H9 (cell line): Measurements from ENCODE around the gene ZFYVE19. TPM values are rescaled to one million over a fixed set of nuclear protein-coding genes. Genes with fewer than 3 reads are reported as not detected.

ENCODE experiments used
- DNase-seq: peaks from one replicate; pipeline ENCODE4 v3.0.0-alpha.2; 2017
- H2AFZ ChIP-seq: one replicate; pipeline ENCODE4 v1.6.1; 2013; ENCODE audit warnings: mild to moderate bottlenecking, low read length, control low read depth, moderate library complexity
- H2AK5ac ChIP-seq: 2 replicates; pipeline ENCODE4 v1.6.1; 2013; ENCODE audit warnings: low read length, control low read depth, mixed read lengths; ENCODE audit not compliant: insufficient read length
- H2BK120ac ChIP-seq: one replicate; pipeline ENCODE4 v1.6.1; 2013; ENCODE audit warnings: low read depth, mild to moderate bottlenecking, low read length, control low read depth, inconsistent platforms; ENCODE audit not compliant: poor library complexity, severe bottlenecking
- H2BK12ac ChIP-seq: 2 replicates; pipeline ENCODE4 v1.6.1; 2013; ENCODE audit warnings: low read length, control low read depth, mixed read lengths, low read depth; ENCODE audit not compliant: insufficient read length
- H2BK15ac ChIP-seq: 2 replicates; pipeline ENCODE4 v1.6.1; 2013; ENCODE audit warnings: low read depth, low read length, control low read depth
- H2BK20ac ChIP-seq: one replicate; pipeline ENCODE4 v1.6.1; 2013; ENCODE audit warnings: low read depth, mild to moderate bottlenecking, low read length, control low read depth, inconsistent platforms; ENCODE audit not compliant: poor library complexity, severe bottlenecking
- H2BK5ac ChIP-seq: 2 replicates; pipeline ENCODE4 v1.6.1; 2013; ENCODE audit warnings: low read length, control low read depth, mixed read lengths; ENCODE audit not compliant: insufficient read length
- H3K14ac ChIP-seq: 2 replicates; pipeline ENCODE4 v1.6.1; 2013; ENCODE audit warnings: low read length, control low read depth; ENCODE audit not compliant: insufficient read depth
- H3K18ac ChIP-seq: 2 replicates; pipeline ENCODE4 v1.6.1; 2013; ENCODE audit warnings: low read depth, mild to moderate bottlenecking, mixed read lengths, low read length, control low read depth; ENCODE audit not compliant: insufficient read length
- H3K23ac ChIP-seq: 2 replicates; pipeline ENCODE4 v1.6.1; 2013; ENCODE audit warnings: low read length, control low read depth, mixed read lengths, low read depth; ENCODE audit not compliant: insufficient read length
- H3K23me2 ChIP-seq: 2 replicates; pipeline ENCODE4 v1.6.1; 2013; ENCODE audit warnings: low read depth, mild to moderate bottlenecking, mixed read lengths, low read length, control low read depth; ENCODE audit not compliant: insufficient read length, poor library complexity, severe bottlenecking
- H3K27ac ChIP-seq: 2 replicates; pipeline ENCODE4 v1.5.1; 2013; ENCODE audit warnings: low read length, control low read depth, mixed read lengths, low read depth; ENCODE audit not compliant: insufficient read length
- H3K27me3 ChIP-seq: 2 replicates; pipeline ENCODE4 v1.6.1; 2013; ENCODE audit warnings: low read length, control low read depth, inconsistent platforms; ENCODE audit not compliant: insufficient read depth
- H3K4ac ChIP-seq: 2 replicates; pipeline ENCODE4 v1.6.1; 2013; ENCODE audit warnings: low read depth, mild to moderate bottlenecking, control low read depth, inconsistent platforms, low read length, moderate library complexity
- H3K4me1 ChIP-seq: 2 replicates; pipeline ENCODE4 v1.6.1; 2013; ENCODE audit warnings: low read length, control low read depth, inconsistent platforms; ENCODE audit not compliant: insufficient read depth
- H3K4me2 ChIP-seq: 2 replicates; pipeline ENCODE4 v1.6.1; 2013; ENCODE audit warnings: low read length, control low read depth, mixed read lengths; ENCODE audit not compliant: insufficient read length, insufficient read depth
- H3K56ac ChIP-seq: 2 replicates; pipeline ENCODE4 v1.6.1; 2013; ENCODE audit warnings: low read depth, mild to moderate bottlenecking, mixed read lengths, low read length, control low read depth; ENCODE audit not compliant: insufficient read length
- H3K79me1 ChIP-seq: 2 replicates; pipeline ENCODE4 v1.6.1; 2013; ENCODE audit warnings: low read depth, mild to moderate bottlenecking, moderate library complexity, low read length, control low read depth, inconsistent platforms; ENCODE audit not compliant: insufficient read depth, poor library complexity, severe bottlenecking
- H3K79me2 ChIP-seq: 2 replicates; pipeline ENCODE4 v1.6.1; 2013; ENCODE audit warnings: low read length, control low read depth, inconsistent platforms; ENCODE audit not compliant: insufficient read depth
- H3K9ac ChIP-seq: 2 replicates; pipeline ENCODE4 v1.6.1; 2013; ENCODE audit warnings: low read length, control low read depth, mixed read lengths; ENCODE audit not compliant: insufficient read length; ENCODE audit errors: extremely low read depth
- H3K9me3 ChIP-seq: one replicate; pipeline ENCODE4 v1.6.1; 2013; ENCODE audit warnings: low read depth, low read length, inconsistent platforms; ENCODE audit not compliant: control insufficient read depth
- H3T11ph ChIP-seq: one replicate; pipeline ENCODE4 v1.6.1; 2013; ENCODE audit warnings: mild to moderate bottlenecking, low read length, control low read depth, inconsistent platforms
- H4K20me1 ChIP-seq: one replicate; pipeline ENCODE4 v1.6.1; 2013; ENCODE audit not compliant: control insufficient read depth, insufficient read length, insufficient read depth
- H4K5ac ChIP-seq: 2 replicates; pipeline ENCODE4 v1.6.1; 2013; ENCODE audit warnings: low read depth, mild to moderate bottlenecking, mixed read lengths, low read length, control low read depth; ENCODE audit not compliant: insufficient read length
- H4K8ac ChIP-seq: replicated peaks from 2 replicates; pipeline ENCODE4 v1.6.1; 2013; ENCODE audit warnings: low read length, control low read depth, mixed read lengths, low read depth; ENCODE audit not compliant: insufficient read length
- H4K91ac ChIP-seq: 2 replicates; pipeline ENCODE4 v1.6.1; 2013; ENCODE audit warnings: low read depth, mild to moderate bottlenecking, moderate library complexity, mixed read lengths, low read length, control low read depth; ENCODE audit not compliant: insufficient read length
- H3K27ac Mint-ChIP-seq, 3 experiments: 2 replicates in 2 of 3; 3 replicates in 1 of 3; pipeline ENCODE4 v1.8.0; 2020 to 2021; ENCODE audit warnings: mixed read lengths in 3 of 3, mild to moderate bottlenecking in 1 of 3, moderate library complexity in 1 of 3
- H3K27me3 Mint-ChIP-seq: 2 replicates; pipeline ENCODE4 v1.8.0; 2021; ENCODE audit warnings: low read depth, mild to moderate bottlenecking, moderate library complexity, mixed read lengths
- H3K36me3 Mint-ChIP-seq, 3 experiments: 2 replicates in 2 of 3; 3 replicates in 1 of 3; pipeline ENCODE4 v1.8.0; 2020 to 2021; ENCODE audit warnings: low read depth in 3 of 3, mixed read lengths in 3 of 3; ENCODE audit not compliant: insufficient read depth in 1 of 3
- H3K4me1 Mint-ChIP-seq, 2 experiments: 2 replicates each; pipeline ENCODE4 v1.8.0; 2020; ENCODE audit warnings: mixed read lengths in 2 of 2
- H3K4me3 Mint-ChIP-seq, 2 experiments: 2 replicates in 1 of 2; 3 replicates in 1 of 2; pipeline ENCODE4 v1.8.0; 2020 to 2021; ENCODE audit warnings: mild to moderate bottlenecking in 2 of 2, mixed read lengths in 2 of 2, moderate library complexity in 1 of 2
- H3K9me3 Mint-ChIP-seq, 2 experiments: 2 replicates in 1 of 2; 3 replicates in 1 of 2; pipeline ENCODE4 v1.8.0; 2020; ENCODE audit warnings: mild to moderate bottlenecking in 2 of 2, mixed read lengths in 2 of 2, moderate library complexity in 1 of 2
- WGBS: extraction: QIAGEN DNeasy Blood & Tissue Kit; methylation state at CpG from one replicate; pipeline ENCODE4 v1.1.7; 2013; ENCODE audit warnings: missing lambda C conversion rate, low lambda C conversion rate, mixed read lengths; ENCODE audit not compliant: insufficient read length; ENCODE audit errors: extremely low coverage; 5-methylcytosine and 5-hydroxymethylcytosine counted together
- total RNA-seq: library from RNA; stranded (reverse); gene quantifications from 2 replicates; pipeline ENCODE4 v1.2.1, GENCODE V29; 2021
- TF ChIP-seq, protein P1 (sequence below): fragments of 200-600 bp; sonication (generic); conservative IDR thresholded peaks from 3 replicates; pipeline ENCODE4 v1.8.0; 2021; ENCODE audit warnings: antibody characterized with exemption, mild to moderate bottlenecking

Gene ZFYVE19
- total RNA-seq, 1 experiment from 2014 or later: 11.3 TPM

DNA sequence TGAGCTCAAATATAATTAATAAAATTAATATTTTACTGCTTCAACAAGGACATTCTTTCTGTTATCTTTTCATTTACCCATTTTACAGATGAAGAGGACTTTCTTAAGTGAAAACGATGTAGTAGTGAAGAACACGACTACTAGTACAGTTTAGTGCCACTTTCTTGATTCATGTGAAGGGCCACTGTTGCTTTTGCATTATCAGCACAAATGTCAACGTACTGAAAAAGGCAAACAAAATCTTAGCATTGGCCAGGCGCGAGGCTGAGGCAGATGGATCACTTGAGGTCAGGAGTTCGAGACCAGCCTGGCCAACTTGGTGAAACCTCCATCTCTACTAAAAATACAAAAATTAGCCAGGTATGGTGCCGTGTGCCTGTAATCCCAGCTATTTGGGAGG, 12.2 kb downstream of the ZFYVE19 start:
- Histone ChIP-seq H2BK5ac (no peak overlapping the region), H2BK15ac (no peak overlapping the region), H3K27ac (no peak overlapping the region), H3K4me2 (no peak overlapping the region), H2BK12ac (no peak overlapping the region), H4K8ac (no peak overlapping the region), H3K4ac (no peak overlapping the region), H4K5ac (no peak overlapping the region), H2AFZ (no peak overlapping the region), H3K23ac (no peak overlapping the region), H3K9ac (no peak overlapping the region), H3K4me1 (no peaks in the 10 kb centered on the region), H3K14ac (no peak overlapping the region), H3K56ac (no peak overlapping the region), H2AK5ac (no peak overlapping the region), H3K27me3 (no peaks in the 10 kb centered on the region), H2BK20ac (no peak overlapping the region), H3K79me2 (no peaks in the 10 kb centered on the region), H3K9me3 (no peaks in the 10 kb centered on the region), H3K23me2 (no peaks in the 10 kb centered on the region), H3K79me1 (no peaks in the 10 kb centered on the region), H4K91ac (no peak overlapping the region), H2BK120ac (no peak overlapping the region), H3K18ac (no peak overlapping the region), H4K20me1 (no peaks in the 10 kb centered on the region), H3T11ph (no peak overlapping the region)
- no peak overlapping the region for H3K4me3 Mint-ChIP-seq
- no peaks in the 10 kb centered on the region for H3K27me3 Mint-ChIP-seq
- H3K9me3 Mint-ChIP-seq: no peaks in the 10 kb centered on the region; a peak in 1 of 5 replicates
- H3K27ac Mint-ChIP-seq: no peak overlapping the region
- DNase-seq: no peak
- WGBS: no CpG with 5 or more reads among the region's 7 CpGs
- H3K4me1 Mint-ChIP-seq: no peaks in the 10 kb centered on the region
- peaks cover 0 to 4% (median 0%) of the 10 kb centered on the region in 3 experiments; a peak in 2 of 7 replicates for H3K36me3 Mint-ChIP-seq
- TF ChIP-seq, protein P1, sequence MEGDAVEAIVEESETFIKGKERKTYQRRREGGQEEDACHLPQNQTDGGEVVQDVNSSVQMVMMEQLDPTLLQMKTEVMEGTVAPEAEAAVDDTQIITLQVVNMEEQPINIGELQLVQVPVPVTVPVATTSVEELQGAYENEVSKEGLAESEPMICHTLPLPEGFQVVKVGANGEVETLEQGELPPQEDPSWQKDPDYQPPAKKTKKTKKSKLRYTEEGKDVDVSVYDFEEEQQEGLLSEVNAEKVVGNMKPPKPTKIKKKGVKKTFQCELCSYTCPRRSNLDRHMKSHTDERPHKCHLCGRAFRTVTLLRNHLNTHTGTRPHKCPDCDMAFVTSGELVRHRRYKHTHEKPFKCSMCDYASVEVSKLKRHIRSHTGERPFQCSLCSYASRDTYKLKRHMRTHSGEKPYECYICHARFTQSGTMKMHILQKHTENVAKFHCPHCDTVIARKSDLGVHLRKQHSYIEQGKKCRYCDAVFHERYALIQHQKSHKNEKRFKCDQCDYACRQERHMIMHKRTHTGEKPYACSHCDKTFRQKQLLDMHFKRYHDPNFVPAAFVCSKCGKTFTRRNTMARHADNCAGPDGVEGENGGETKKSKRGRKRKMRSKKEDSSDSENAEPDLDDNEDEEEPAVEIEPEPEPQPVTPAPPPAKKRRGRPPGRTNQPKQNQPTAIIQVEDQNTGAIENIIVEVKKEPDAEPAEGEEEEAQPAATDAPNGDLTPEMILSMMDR: no peak
